ENCODE measurements around the gene VEPH1.

The VEPH1 gene

DNA sequence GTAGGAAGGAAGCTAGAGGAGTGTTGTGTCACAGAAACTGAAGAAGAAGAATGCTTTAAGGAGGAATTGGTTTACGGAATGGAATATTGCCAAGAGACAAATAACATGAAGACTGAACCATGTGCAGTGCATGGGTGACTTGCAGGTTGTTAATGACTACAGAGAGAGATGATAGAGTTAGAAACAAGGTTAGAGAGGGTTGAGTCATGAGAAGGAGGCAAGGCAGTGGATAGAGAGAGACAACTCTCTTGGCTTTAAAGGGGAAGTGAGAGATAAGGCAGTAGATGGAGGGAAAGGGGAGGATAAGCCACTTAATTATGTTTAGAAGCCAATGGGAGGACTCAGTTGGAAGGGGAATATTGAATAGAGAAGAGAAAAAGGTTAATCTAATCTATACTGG is 224.0 kb downstream of the VEPH1 start:
- no peak overlapping the region for H3K4me3 ChIP-seq (replicated peaks in 1 of 2; ENCODE audit: low read depth in 2 of 2, low read length in 2 of 2)
- TF ChIP-seq, protein P1, sequence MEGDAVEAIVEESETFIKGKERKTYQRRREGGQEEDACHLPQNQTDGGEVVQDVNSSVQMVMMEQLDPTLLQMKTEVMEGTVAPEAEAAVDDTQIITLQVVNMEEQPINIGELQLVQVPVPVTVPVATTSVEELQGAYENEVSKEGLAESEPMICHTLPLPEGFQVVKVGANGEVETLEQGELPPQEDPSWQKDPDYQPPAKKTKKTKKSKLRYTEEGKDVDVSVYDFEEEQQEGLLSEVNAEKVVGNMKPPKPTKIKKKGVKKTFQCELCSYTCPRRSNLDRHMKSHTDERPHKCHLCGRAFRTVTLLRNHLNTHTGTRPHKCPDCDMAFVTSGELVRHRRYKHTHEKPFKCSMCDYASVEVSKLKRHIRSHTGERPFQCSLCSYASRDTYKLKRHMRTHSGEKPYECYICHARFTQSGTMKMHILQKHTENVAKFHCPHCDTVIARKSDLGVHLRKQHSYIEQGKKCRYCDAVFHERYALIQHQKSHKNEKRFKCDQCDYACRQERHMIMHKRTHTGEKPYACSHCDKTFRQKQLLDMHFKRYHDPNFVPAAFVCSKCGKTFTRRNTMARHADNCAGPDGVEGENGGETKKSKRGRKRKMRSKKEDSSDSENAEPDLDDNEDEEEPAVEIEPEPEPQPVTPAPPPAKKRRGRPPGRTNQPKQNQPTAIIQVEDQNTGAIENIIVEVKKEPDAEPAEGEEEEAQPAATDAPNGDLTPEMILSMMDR (IDR thresholded peaks at IDR 0.05; ENCODE audit: low read depth, low read length): no peak
- no peak for DNase-seq (ENCODE audit: low read depth in 2 of 2)

DNA sequence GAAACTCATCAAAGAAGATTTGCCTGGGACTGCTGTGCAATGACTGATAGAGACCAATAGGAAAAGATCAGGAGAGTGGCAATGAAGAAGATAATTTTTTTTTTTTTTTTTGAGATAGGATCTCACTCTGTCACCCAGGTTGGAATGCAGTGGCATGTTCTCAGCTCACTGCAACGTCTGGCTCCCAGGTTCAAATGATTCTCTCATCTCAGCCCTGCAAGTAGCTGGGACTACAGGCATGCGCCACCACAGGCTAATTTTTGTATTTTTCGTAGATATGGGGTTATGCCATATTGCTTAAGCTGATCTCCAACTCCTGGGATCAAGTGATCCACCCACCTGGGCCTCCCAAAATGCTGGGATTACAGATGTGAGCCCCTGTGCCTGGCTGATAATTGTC is 226.4 kb downstream of the VEPH1 start:
- no peak for DNase-seq (ENCODE audit: low read depth in 2 of 2)
- H3K4me3 ChIP-seq (replicated peaks in 1 of 2; ENCODE audit: low read depth in 2 of 2, low read length in 2 of 2): no peak overlapping the region
- TF ChIP-seq, protein P1 (IDR thresholded peaks at IDR 0.05; ENCODE audit: low read depth, low read length): no peak

DNA sequence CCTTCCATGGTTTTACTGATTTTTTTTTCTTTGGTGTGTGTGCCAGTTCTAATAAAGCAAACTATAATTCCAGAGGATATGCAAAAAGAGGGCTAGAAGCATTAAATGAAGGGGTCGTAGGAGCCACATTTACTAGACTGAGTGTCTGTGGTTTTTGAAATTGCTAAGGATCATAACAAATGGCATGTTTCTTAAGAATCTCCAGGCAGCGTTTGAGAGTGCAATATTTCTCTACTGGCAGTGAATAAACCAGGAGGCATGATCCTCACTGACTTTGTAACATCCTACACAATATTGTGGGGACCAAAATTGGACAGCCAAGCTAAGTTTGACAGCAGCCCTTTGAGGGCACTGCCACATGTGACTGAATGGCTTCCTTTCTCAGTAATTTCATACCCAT is 227.4 kb downstream of the VEPH1 start:
- TF ChIP-seq, protein P1 (IDR thresholded peaks at IDR 0.05; ENCODE audit: low read depth, low read length): no peak
- no peak overlapping the region for H3K4me3 ChIP-seq (replicated peaks in 1 of 2; ENCODE audit: low read depth in 2 of 2, low read length in 2 of 2)
- DNase-seq (ENCODE audit: low read depth in 2 of 2): no peak

DNA sequence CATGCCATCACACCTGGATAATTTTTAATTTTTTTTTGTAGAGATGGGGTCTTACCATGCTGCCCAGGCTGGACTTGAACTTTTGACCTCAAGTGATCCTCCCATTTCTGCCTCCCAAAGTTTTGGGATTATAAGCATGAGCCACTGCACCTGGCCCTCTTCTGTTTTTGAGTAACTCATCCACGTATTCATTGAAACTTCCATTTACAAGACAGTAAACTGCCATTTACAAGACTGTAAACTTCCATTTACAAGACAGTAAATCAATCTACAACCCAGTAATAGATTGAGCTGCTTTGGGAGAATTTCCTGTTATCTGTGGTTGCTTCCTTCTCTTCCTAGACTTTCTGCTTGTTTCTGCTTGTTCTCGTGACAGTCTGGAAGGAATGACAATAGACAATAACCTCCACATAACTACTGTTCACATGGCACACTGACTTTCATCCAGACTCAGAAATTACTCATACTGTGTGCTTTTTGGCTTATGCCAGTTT is 228.5 kb downstream of the VEPH1 start:
- DNase-seq (ENCODE audit: low read depth in 2 of 2): peak; percentile 24 to 76
- H3K4me3 ChIP-seq (replicated peaks in 1 of 2; ENCODE audit: low read depth in 2 of 2, low read length in 2 of 2): no peak overlapping the region
- TF ChIP-seq, protein P1 (IDR thresholded peaks at IDR 0.05; ENCODE audit: low read depth, low read length): no peak

DNA sequence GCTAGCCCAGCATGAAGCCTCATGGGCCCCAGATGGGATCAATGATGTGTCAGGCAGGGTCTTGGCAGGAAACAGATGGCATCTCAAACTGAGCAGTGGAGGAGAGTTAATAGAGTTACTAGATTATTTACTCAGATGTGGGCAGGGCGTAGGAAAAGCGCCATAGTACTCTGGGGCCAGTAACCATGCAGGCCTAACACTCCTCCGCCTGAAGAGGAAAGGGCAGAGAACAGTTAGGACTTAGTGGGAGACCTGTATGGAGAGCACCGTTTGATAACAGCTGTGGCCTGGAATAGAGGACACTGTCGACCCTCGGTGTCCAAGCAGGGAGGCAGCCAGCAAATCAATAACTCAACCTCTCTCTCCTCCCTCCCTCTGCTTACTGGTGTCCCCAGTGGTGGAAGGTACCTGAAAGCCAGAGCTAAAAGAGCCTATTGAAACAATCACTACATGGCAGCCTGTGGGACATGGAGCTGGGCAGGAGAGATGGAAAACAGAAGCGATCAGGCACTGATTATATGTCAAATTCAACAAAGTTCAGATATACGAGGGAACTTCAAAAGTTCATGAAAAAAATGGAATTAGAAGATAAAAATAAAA is 231.8 kb downstream of the VEPH1 start:
- DNase-seq (ENCODE audit: low read depth in 2 of 2): no peak
- TF ChIP-seq, protein P1 (IDR thresholded peaks at IDR 0.05; ENCODE audit: low read depth, low read length): no peak
- H3K4me3 ChIP-seq (replicated peaks in 1 of 2; ENCODE audit: low read depth in 2 of 2, low read length in 2 of 2): no peak overlapping the region

DNA sequence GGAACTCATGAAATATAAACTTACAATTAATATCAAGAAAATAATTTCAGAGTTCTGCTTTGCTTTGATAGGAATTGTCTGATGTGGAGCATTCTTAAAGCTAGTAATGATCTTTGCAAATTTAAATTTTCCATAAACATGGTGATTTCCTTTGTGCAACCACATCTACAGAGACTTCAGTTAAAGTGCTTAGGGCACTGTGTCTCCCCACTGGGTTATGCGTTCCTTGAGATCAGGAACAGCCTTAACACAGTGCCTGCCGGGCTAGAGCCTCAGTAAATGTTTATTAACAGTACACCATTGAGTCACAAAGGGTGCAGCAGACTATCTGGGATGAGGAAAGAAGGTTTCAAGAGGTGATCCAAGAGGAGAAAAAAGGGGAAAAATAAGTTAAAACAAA is 235.2 kb downstream of the VEPH1 start:
- TF ChIP-seq, protein P1 (IDR thresholded peaks at IDR 0.05; ENCODE audit: low read depth, low read length): no peak
- H3K4me3 ChIP-seq (replicated peaks in 1 of 2; ENCODE audit: low read depth in 2 of 2, low read length in 2 of 2): no peak overlapping the region
- no peak for DNase-seq (ENCODE audit: low read depth in 2 of 2)

DNA sequence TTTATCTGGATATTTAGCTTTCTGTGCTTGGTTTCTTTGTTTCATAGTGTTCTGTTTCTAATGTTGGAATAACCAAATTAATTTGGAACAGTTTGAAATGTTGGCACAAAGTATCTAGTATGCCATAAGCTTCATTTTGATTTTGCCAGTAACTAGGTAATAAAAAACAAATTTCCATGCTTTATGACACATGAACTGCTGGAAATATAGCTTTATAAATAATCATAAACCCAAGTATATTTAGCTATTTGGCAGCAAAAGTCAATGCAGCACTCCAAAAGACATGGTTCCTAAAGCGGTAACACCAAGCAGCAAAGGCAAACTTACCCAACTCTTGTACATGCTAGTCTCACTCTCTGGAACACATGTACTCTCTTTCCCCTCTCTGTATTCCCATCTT is 237.3 kb downstream of the VEPH1 start:
- no peak for DNase-seq (ENCODE audit: low read depth in 2 of 2)
- no peak overlapping the region for H3K4me3 ChIP-seq (replicated peaks in 1 of 2; ENCODE audit: low read depth in 2 of 2, low read length in 2 of 2)
- TF ChIP-seq, protein P1 (IDR thresholded peaks at IDR 0.05; ENCODE audit: low read depth, low read length): no peak
